Activated B cell treated with CpG ODN at 0.5 μM for 24 hours (primary cell): ENCODE data around the gene TIMM21. TPM values are rescaled to one million over a fixed set of nuclear protein-coding genes. Genes with fewer than 3 reads are reported as not detected.

Experiments used
- ATAC-seq: fragments of 200-7000 bp; cut with Tn5 transposase; one replicate; pipeline ENCODE4 v1.10.0; 2021; ENCODE audit warnings: low read depth, mild to moderate bottlenecking, moderate library complexity
- CTCF ChIA-PET: fragments of 350-600 bp; sonication (Branson Sonifier 250); formaldehyde crosslinking; loops from one replicate; lab custom pipeline; 2021; ENCODE audit warnings: antibody characterized with exemption; lab: Charles Lee
- POLR2A ChIA-PET: fragments of 350-600 bp; sonication (Branson Sonifier 250); formaldehyde crosslinking; loops from one replicate; lab custom pipeline; 2021; ENCODE audit warnings: antibody characterized with exemption; lab: Charles Lee
- DNase-seq: peaks from one replicate; pipeline ENCODE4 v3.0.0; 2022
- H3K27ac Mint-ChIP-seq: one replicate; pipeline ENCODE4 v1.8.0; 2020; ENCODE audit warnings: mixed read lengths
- H3K27me3 Mint-ChIP-seq: one replicate; pipeline ENCODE4 v1.8.0; 2021; ENCODE audit warnings: mixed read lengths
- H3K36me3 Mint-ChIP-seq: one replicate; pipeline ENCODE4 v1.8.0; 2021; ENCODE audit warnings: low read depth, mixed read lengths
- H3K4me1 Mint-ChIP-seq: one replicate; pipeline ENCODE4 v1.8.0; 2021; ENCODE audit warnings: mixed read lengths
- H3K4me3 Mint-ChIP-seq: one replicate; pipeline ENCODE4 v1.8.0; 2020; ENCODE audit warnings: mild to moderate bottlenecking, mixed read lengths
- H3K9me3 Mint-ChIP-seq: one replicate; pipeline ENCODE4 v1.8.0; 2020; ENCODE audit warnings: mixed read lengths
- CTCF ChIP-seq: fragments of 200-600 bp; IDR thresholded peaks from one replicate; pipeline ENCODE4 v1.8.0; 2022; ENCODE audit warnings: antibody characterized with exemption, mild to moderate bottlenecking
- intact Hi-C: fragments of 100-400 bp; cut with micrococcal nuclease; formaldehyde crosslinking; loops from one replicate; pipeline ENCODE4 v1.15.1; 2024
- total RNA-seq: library from RNA; stranded (reverse); gene quantifications from 2 replicates; pipeline ENCODE4 v1.2.3, GENCODE V29; 2022

The TIMM21 gene
- 23.3 and 27.0 TPM in 2 replicates for total RNA-seq

GRCh38 chr18:74147779-74148542 is at the start of gene TIMM21, which contains the start of gene FBXO15:
Gene TIMM21, plus strand, starts transcription at chr18:74148523. Its CDS starts 286 bp downstream, at chr18:74148809.
Gene FBXO15, minus strand, starts transcription at chr18:74147834. Its CDS starts 49 bp downstream, at chr18:74147785.
- H3K4me1 Mint-ChIP-seq = peaks cover 48% of the 10 kb centered on the region
- ATAC-seq (peak; percentile 85), DNase-seq (peak; percentile 96)
- H3K36me3 Mint-ChIP-seq = peaks cover 35% of the 10 kb centered on the region
- peak within 1 kb of the TSS; percentile 97 for H3K4me3 Mint-ChIP-seq
- peak within 1 kb of the TSS; percentile 99 for H3K27ac Mint-ChIP-seq
- POLR2A ChIA-PET = interaction anchor here (1.5 kb wide), 1 partner anchor 348 kb away, joined by 5 read pairs; the partner anchor contains the start of gene CNDP2
- CTCF ChIA-PET = no interaction called here
- no peak for TF ChIP-seq CTCF
- intact Hi-C loops = loop anchor here (1.0 to 5.0 kb wide), 13 partner anchors 48 to 1075 kb away; partner anchors contain the start of genes CNDP2, TSHZ1 and ZNF407
- peaks cover 1% of the 10 kb centered on the region for H3K27me3 Mint-ChIP-seq
- no peaks in the 10 kb centered on the region for H3K9me3 Mint-ChIP-seq

GRCh38 chr18:74108460-74108859 is 39.9 kb upstream of the TIMM21 start:
- Mint-ChIP-seq H3K27ac (no peak overlapping the region), H3K27me3 (no peaks in the 10 kb centered on the region), H3K9me3 (peaks cover 26% of the 10 kb centered on the region), H3K36me3 (peaks cover 3% of the 10 kb centered on the region), H3K4me1 (peaks cover 11% of the 10 kb centered on the region), H3K4me3 (no peak overlapping the region)
- POLR2A ChIA-PET = no interaction called here
- DNase-seq = no peak
- TF ChIP-seq CTCF = no peak
- CTCF ChIA-PET = no interaction called here
- intact Hi-C loops = no loop called here
- ATAC-seq = no peak

- Mint-ChIP-seq H3K27ac (no peak overlapping the region), H3K36me3 (peaks cover 3% of the 10 kb centered on the region), H3K9me3 (peaks cover 18% of the 10 kb centered on the region), H3K4me3 (no peak overlapping the region), H3K4me1 (peaks cover 15% of the 10 kb centered on the region), H3K27me3 (no peaks in the 10 kb centered on the region)
- POLR2A ChIA-PET = no interaction called here
- DNase-seq = no peak
- TF ChIP-seq CTCF = no peak
- no peak for ATAC-seq
- CTCF ChIA-PET = no interaction called here
- intact Hi-C loops = no loop called here
Measured at GRCh38 chr18:74110149-74110548, 38.2 kb upstream of the TIMM21 start.

- Mint-ChIP-seq H3K27ac (no peak overlapping the region), H3K4me3 (no peak overlapping the region), H3K27me3 (no peaks in the 10 kb centered on the region), H3K4me1 (peaks cover 15% of the 10 kb centered on the region), H3K9me3 (peaks cover 18% of the 10 kb centered on the region), H3K36me3 (peaks cover 3% of the 10 kb centered on the region)
- ChIA-PET POLR2A (no interaction called here), CTCF (interaction anchor here (1.1 to 2.1 kb wide), 2 partner anchors 28 to 29 kb away, joined by 3 to 7 read pairs; no protein-coding TSS in a partner anchor)
- ATAC-seq (no peak), DNase-seq (no peak)
- intact Hi-C loops = no loop called here
- no peak for TF ChIP-seq CTCF
Measured at GRCh38 chr18:74110976-74111375, 37.3 kb upstream of the TIMM21 start.

- Mint-ChIP-seq H3K27me3 (no peaks in the 10 kb centered on the region), H3K4me3 (no peak overlapping the region), H3K9me3 (peaks cover 10% of the 10 kb centered on the region), H3K4me1 (peaks cover 15% of the 10 kb centered on the region), H3K27ac (no peak overlapping the region), H3K36me3 (peaks cover 3% of the 10 kb centered on the region)
- ATAC-seq (no peak), DNase-seq (no peak)
- CTCF ChIA-PET = no interaction called here
- POLR2A ChIA-PET = no interaction called here
- intact Hi-C loops = no loop called here
- TF ChIP-seq CTCF = no peak
Measured at GRCh38 chr18:74113711-74114110, 34.6 kb upstream of the TIMM21 start.
